SK-N-SH treated with all-trans-retinoic acid at 6 μM for 48 hours (cell line): ENCODE data around the gene GKN1.

Experiments
- ARNTL ChIP-seq: fragments of 450-650 bp; formaldehyde crosslinking; IDR thresholded peaks from 2 replicates; pipeline ENCODE4 v1.5.0; 2020; ENCODE audit warnings: low read depth, mild to moderate bottlenecking, moderate library complexity, borderline replicate concordance
- ESRRG ChIP-seq: fragments of 250-450 bp; sonication (Bioruptor Pico); IDR thresholded peaks from 2 replicates; pipeline ENCODE4 v1.6.1; 2021; ENCODE audit warnings: mild to moderate bottlenecking
- RARB ChIP-seq: fragments of 250-450 bp; sonication (Bioruptor Pico); IDR thresholded peaks from 2 replicates; pipeline ENCODE4 v1.8.0; 2021; ENCODE audit warnings: mild to moderate bottlenecking, moderate library complexity
- TCF4 ChIP-seq: fragments of 250-450 bp; sonication (Bioruptor Pico); IDR thresholded peaks from 2 replicates; pipeline ENCODE4 v1.8.0; 2021; ENCODE audit warnings: mild to moderate bottlenecking, moderate library complexity, borderline replicate concordance
- TOX ChIP-seq: fragments of 250-450 bp; sonication (Bioruptor Pico); IDR thresholded peaks from 2 replicates; pipeline ENCODE4 v1.8.0; 2021; ENCODE audit warnings: mild to moderate bottlenecking, moderate library complexity, borderline replicate concordance
- ZFP3 ChIP-seq: fragments of 250-450 bp; sonication (Bioruptor Pico); IDR thresholded peaks from 2 replicates; pipeline ENCODE4 v1.5.0; 2020; ENCODE audit warnings: mild to moderate bottlenecking, moderate library complexity
- ZFP30 ChIP-seq: fragments of 450-650 bp; formaldehyde crosslinking; IDR thresholded peaks from 2 replicates; pipeline ENCODE4 v1.5.0; 2022; ENCODE audit warnings: mild to moderate bottlenecking, moderate library complexity
- ZNF70 ChIP-seq: fragments of 450-650 bp; formaldehyde crosslinking; IDR thresholded peaks from 2 replicates; pipeline ENCODE4 v1.5.0; 2020; ENCODE audit warnings: mild to moderate bottlenecking, moderate library complexity
- TF ChIP-seq, protein P1 (sequence below): fragments of 250-450 bp; sonication (Bioruptor Pico); IDR thresholded peaks from 2 replicates; pipeline ENCODE4 v1.8.0; 2020; ENCODE audit warnings: mild to moderate bottlenecking, moderate library complexity, borderline replicate concordance

DNA sequence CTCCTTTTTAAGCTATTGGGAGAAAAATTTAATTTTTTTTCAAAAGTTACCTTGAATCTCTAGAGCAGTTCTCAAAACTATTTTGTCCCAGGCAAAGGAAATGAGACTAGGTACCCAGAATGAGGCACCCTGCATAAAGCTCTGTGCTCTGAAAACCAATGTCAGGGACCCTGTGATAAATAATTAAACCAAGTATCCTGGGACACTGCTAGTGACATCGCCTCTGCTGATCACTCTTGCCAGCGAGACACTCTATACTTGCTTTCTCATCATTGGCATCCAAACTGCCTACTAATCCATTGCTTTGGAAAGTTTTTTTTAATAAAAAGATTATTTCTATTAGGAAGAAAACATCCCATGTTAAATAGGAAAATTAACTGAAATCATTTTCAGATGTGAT is 1.4 kb downstream of the GKN1 start:
- TF ChIP-seq ESRRG (CRISPR knock-in tag), result no peak
- TF ChIP-seq ZNF70 (CRISPR knock-in tag), result no peak
- TF ChIP-seq, protein P1, sequence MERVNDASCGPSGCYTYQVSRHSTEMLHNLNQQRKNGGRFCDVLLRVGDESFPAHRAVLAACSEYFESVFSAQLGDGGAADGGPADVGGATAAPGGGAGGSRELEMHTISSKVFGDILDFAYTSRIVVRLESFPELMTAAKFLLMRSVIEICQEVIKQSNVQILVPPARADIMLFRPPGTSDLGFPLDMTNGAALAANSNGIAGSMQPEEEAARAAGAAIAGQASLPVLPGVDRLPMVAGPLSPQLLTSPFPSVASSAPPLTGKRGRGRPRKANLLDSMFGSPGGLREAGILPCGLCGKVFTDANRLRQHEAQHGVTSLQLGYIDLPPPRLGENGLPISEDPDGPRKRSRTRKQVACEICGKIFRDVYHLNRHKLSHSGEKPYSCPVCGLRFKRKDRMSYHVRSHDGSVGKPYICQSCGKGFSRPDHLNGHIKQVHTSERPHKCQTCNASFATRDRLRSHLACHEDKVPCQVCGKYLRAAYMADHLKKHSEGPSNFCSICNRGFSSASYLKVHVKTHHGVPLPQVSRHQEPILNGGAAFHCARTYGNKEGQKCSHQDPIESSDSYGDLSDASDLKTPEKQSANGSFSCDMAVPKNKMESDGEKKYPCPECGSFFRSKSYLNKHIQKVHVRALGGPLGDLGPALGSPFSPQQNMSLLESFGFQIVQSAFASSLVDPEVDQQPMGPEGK (CRISPR knock-in tag), result no peak
- no peak for TF ChIP-seq ZFP3 (CRISPR knock-in tag)
- no peak for TF ChIP-seq ARNTL
- TF ChIP-seq RARB (CRISPR knock-in tag), result no peak
- no peak for TF ChIP-seq TOX (CRISPR knock-in tag)
- TF ChIP-seq TCF4 (CRISPR knock-in tag), result no peak
- TF ChIP-seq ZFP30 (CRISPR knock-in tag), result no peak
